ENCODE data around the gene LY86.

GRCh38 chr6:6620766-6621425 is 32.4 kb downstream of the LY86 start:
- TF ChIP-seq POLR2A (IDR thresholded peaks at IDR 0.05; ENCODE audit: low read depth, low read length) (no peak), POLR2AphosphoS5 (IDR thresholded peaks at IDR 0.05; ENCODE audit: low read depth, low read length) (no peak), POU2F2 (IDR thresholded peaks at IDR 0.05; ENCODE audit: low read depth, low read length) (no peak), TAF1 (IDR thresholded peaks at IDR 0.05; ENCODE audit: low read depth, low read length) (no peak)
